ENCODE measurements around the gene MSMO1.

GRCh38 chr4:165299399-165300060 is 27.9 kb upstream of the MSMO1 start:
- TF ChIP-seq POLR2AphosphoS5 (IDR thresholded peaks at IDR 0.05) (no peak), CTCF (IDR thresholded peaks at IDR 0.05) (no peak), EP300 (IDR thresholded peaks at IDR 0.05) (no peak)
